Mammary epithelial cell (primary cell): ENCODE data around the gene FCER2.

ENCODE experiments used
- CTCF ChIP-seq, 2 donors: IDR thresholded peaks in 1 of 2; conservative IDR thresholded peaks in 1 of 2; 2 replicates each; pipeline ENCODE4 v1.5.1; 2011 to 2012; ENCODE audit warnings: inconsistent platforms in 2 of 2, low read length in 2 of 2, mild to moderate bottlenecking in 2 of 2, control low read depth in 1 of 2, low read depth in 1 of 2; ENCODE audit not compliant: insufficient read depth in 1 of 2; ENCODE audit errors: extremely low read depth in 1 of 2
- EZH2 ChIP-seq: IDR thresholded peaks from 2 replicates; pipeline ENCODE4 v1.6.1; 2012; ENCODE audit warnings: low read length, inconsistent platforms, borderline replicate concordance

GRCh38 chr19:7730286-7731217 lies 28.6 kb upstream of the FCER2 start:
- TF ChIP-seq CTCF (conservative IDR thresholded peaks at IDR 0.05 in 1 of 2, IDR thresholded peaks at IDR 0.05 in 1 of 2; ENCODE audit: extremely low read depth in 1 of 2, insufficient read depth in 1 of 2, low read depth in 1 of 2, low read length in 2 of 2) (no peak), EZH2 (no peak)
